ENCODE results near the gene ELK1.

GRCh38 chrX:47697181-47697580 lies 46.8 kb upstream of the ELK1 start:
- TF ChIP-seq CTCF (conservative IDR thresholded peaks at IDR 0.05) (no peak), ZFX (IDR thresholded peaks at IDR 0.05) (no peak)
